BLaER1 treated with 17β-estradiol and CSF1 and Interleukin-3, amounts not matched to agents 10 nM and 100 nM (cell line): ENCODE measurements around the gene CDAN1.
A peak's percentile ranks its signal among the peaks of the same experiment; 100 is the strongest.

ENCODE experiments used
- H3K27ac ChIP-seq, 11 experiments: shearing (Covaris generic); formaldehyde crosslinking; 2 replicates each; pipeline ENCODE4 v1.8.1; 2022
- H3K27me3 ChIP-seq, 11 experiments: shearing (Covaris generic); formaldehyde crosslinking; 2 replicates each; pipeline ENCODE4 v1.8.1; 2022
- H3K36me3 ChIP-seq, 11 experiments: shearing (Covaris generic); formaldehyde crosslinking; 2 replicates each; pipeline ENCODE4 v1.8.1; 2022
- H3K4me1 ChIP-seq, 10 experiments: shearing (Covaris generic); formaldehyde crosslinking; 2 replicates each; pipeline ENCODE4 v1.8.1; 2022
- H3K4me2 ChIP-seq, 11 experiments: shearing (Covaris generic); formaldehyde crosslinking; 2 replicates each; pipeline ENCODE4 v1.8.1; 2022
- H3K4me3 ChIP-seq, 10 experiments: shearing (Covaris generic); formaldehyde crosslinking; 2 replicates each; pipeline ENCODE4 v1.8.1; 2022
- H3K9ac ChIP-seq, 11 experiments: shearing (Covaris generic); formaldehyde crosslinking; 2 replicates each; pipeline ENCODE4 v1.8.1; 2022
- H3K9me3 ChIP-seq, 11 experiments: shearing (Covaris generic); formaldehyde crosslinking; replicated peaks in 1 of 11; 2 replicates each; pipeline ENCODE4 v1.8.1; 2022
- H4K20me1 ChIP-seq, 11 experiments: shearing (Covaris generic); formaldehyde crosslinking; 2 replicates each; pipeline ENCODE4 v1.8.1; 2022
- Cebpa-rat ChIP-seq, 11 experiments: shearing (Covaris generic); IDR thresholded peaks; 2 replicates each; pipeline ENCODE4 v1.8.1; 2022

Gene CDAN1

DNA sequence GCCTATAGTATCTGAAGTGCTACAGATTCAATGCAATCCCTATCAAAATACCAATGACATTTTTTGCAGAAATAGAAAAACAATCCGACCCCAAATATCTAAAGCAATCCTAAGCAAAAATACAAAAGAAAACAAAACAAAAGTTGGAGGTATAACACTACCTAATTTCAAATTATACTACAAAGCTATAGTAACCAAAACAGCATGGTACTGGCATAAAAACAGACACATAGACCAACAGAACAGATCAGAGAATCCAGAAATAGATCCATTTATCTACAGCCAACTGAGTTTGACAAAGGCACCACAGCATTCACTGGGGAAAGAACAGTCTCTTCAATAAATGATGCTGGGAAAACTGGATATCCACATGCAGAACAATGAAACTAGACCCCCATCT, 23.8 kb upstream of the CDAN1 start:
- Histone ChIP-seq H3K9me3 (peaks cover 46 to 68% (median 62%) of the 10 kb centered on the region in 11 experiments), H3K27me3 (no peaks in the 10 kb centered on the region), H3K4me3 (no peak overlapping the region), H4K20me1 (no peaks in the 10 kb centered on the region; a peak in 2 of 22 replicates), H3K36me3 (peaks cover 37 to 59% (median 52%) of the 10 kb centered on the region in 11 experiments), H3K9ac (no peak overlapping the region), H3K4me2 (no peak overlapping the region), H3K4me1 (no peaks in the 10 kb centered on the region), H3K27ac (no peak overlapping the region)
- TF ChIP-seq Cebpa-rat (IDR thresholded peaks at IDR 0.05), result no peak

DNA sequence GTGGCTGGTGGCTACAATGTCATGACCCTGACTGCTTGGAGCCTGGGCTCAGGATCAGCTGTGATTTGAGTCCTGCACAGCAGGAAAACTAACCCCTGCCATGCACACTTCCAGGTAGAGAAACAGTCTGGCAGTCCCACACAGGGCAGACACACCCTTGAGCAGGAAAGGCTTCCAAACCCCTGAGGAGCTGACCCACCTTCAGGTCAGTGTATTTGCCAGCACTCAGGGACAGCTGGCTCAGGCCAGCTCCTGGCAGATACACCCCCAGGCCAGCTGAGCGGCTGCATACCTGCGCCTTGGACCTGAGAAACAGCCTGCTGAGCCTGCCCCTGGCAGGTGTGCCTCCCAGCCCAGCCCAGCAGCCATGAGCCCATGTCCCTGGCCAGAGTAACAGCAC, 22.2 kb upstream of the CDAN1 start:
- Histone ChIP-seq H3K4me3 (no peak overlapping the region), H3K9ac (no peak overlapping the region), H3K4me2 (no peak overlapping the region), H3K27me3 (no peaks in the 10 kb centered on the region), H3K9me3 (peaks cover 34 to 52% (median 48%) of the 10 kb centered on the region in 11 experiments), H3K4me1 (no peaks in the 10 kb centered on the region), H3K36me3 (peaks cover 31 to 53% (median 43%) of the 10 kb centered on the region in 11 experiments), H4K20me1 (no peaks in the 10 kb centered on the region; a peak in 2 of 22 replicates), H3K27ac (no peak overlapping the region)
- TF ChIP-seq Cebpa-rat (IDR thresholded peaks at IDR 0.05), result no peak

- H3K4me1 ChIP-seq, result no peaks in the 10 kb centered on the region
- no peak overlapping the region for H3K4me2 ChIP-seq
- no peaks in the 10 kb centered on the region for H3K27me3 ChIP-seq
- peaks cover 22 to 36% (median 30%) of the 10 kb centered on the region in 11 experiments for H3K9me3 ChIP-seq
- no peak for TF ChIP-seq Cebpa-rat (IDR thresholded peaks at IDR 0.05)
- no peak overlapping the region for H3K27ac ChIP-seq
- no peak overlapping the region for H3K9ac ChIP-seq
- no peak overlapping the region for H3K4me3 ChIP-seq
- peaks cover 53 to 74% (median 66%) of the 10 kb centered on the region in 11 experiments for H3K36me3 ChIP-seq
- no peaks in the 10 kb centered on the region for H4K20me1 ChIP-seq
Observed at GRCh38 chr15:42750306-42750705, 13.4 kb upstream of the CDAN1 start.

- Histone ChIP-seq H3K27me3 (no peaks in the 10 kb centered on the region), H4K20me1 (no peaks in the 10 kb centered on the region), H3K9ac (no peak overlapping the region), H3K9me3 (peaks cover 22 to 36% (median 30%) of the 10 kb centered on the region in 11 experiments), H3K36me3 (peaks cover 55 to 82% (median 70%) of the 10 kb centered on the region in 11 experiments), H3K4me2 (no peak overlapping the region), H3K27ac (no peak overlapping the region), H3K4me1 (no peaks in the 10 kb centered on the region), H3K4me3 (no peak overlapping the region)
- TF ChIP-seq Cebpa-rat (IDR thresholded peaks at IDR 0.05), result no peak
Observed at GRCh38 chr15:42749266-42749665, 12.3 kb upstream of the CDAN1 start.

DNA sequence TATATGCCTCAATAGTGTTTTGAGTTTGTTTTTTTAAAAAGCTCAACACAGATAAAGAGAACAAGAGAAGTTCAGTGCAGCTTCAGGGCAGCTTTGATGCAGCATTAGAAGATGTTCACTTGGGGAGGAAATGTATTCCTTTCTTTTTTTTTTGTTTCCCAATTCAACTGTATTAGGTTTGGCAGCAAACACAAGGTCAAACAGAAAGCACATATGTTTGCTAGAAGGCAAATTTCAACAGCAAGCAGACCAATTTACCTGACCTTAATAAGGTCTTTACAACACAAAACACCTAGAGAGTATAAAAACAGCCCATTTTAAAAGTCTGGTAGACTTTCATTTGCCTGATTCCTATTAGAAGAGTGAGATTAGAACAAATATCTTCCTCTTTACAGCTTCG, 7.3 kb upstream of the CDAN1 start:
- peaks cover 0 to 6% (median 0%) of the 10 kb centered on the region in 10 experiments; a peak in 6 of 20 replicates for H3K4me1 ChIP-seq
- H3K9ac ChIP-seq, result no peak overlapping the region
- H3K36me3 ChIP-seq, result peaks cover 11 to 58% (median 31%) of the 10 kb centered on the region in 11 experiments; a peak in 21 of 22 replicates
- no peak overlapping the region for H3K27ac ChIP-seq
- no peaks in the 10 kb centered on the region for H4K20me1 ChIP-seq
- H3K4me2 ChIP-seq, result no peak overlapping the region
- no peaks in the 10 kb centered on the region for H3K27me3 ChIP-seq
- TF ChIP-seq Cebpa-rat (IDR thresholded peaks at IDR 0.05), result no peak
- H3K9me3 ChIP-seq, result 0 out of 22 replicates have a peak, but pooled peaks cover 0 to 1% (median 0%) of the 10 kb centered on the region in 11 experiments
- H3K4me3 ChIP-seq, result no peak overlapping the region

DNA sequence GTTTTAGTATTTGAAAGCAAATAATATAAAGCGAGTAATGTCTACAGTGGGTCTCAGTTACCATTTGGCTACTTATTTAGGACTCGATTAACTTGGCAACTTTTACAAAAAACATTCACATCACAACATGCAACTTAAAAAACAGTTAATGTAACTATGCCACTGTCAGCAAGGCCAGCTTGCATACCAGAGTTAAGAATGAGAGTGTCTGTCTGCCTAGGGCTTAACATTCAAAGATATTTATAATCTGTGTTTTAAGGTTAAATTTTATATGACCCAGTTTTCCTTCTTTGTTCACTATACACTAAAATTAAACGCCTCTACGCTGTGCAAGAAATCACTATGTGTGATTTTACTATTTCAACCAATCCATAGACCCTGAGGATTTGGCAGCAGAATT, 5.2 kb upstream of the CDAN1 start:
- Histone ChIP-seq H3K4me2 (no peak overlapping the region), H3K9ac (no peak overlapping the region), H3K4me1 (peaks cover 7 to 26% (median 19%) of the 10 kb centered on the region in 10 experiments), H3K27ac (no peak overlapping the region), H3K36me3 (peaks cover 11 to 52% (median 24%) of the 10 kb centered on the region in 11 experiments; a peak in 21 of 22 replicates), H4K20me1 (no peaks in the 10 kb centered on the region), H3K27me3 (no peaks in the 10 kb centered on the region), H3K9me3 (no peaks in the 10 kb centered on the region), H3K4me3 (no peak overlapping the region)
- TF ChIP-seq Cebpa-rat (IDR thresholded peaks at IDR 0.05), result no peak

DNA sequence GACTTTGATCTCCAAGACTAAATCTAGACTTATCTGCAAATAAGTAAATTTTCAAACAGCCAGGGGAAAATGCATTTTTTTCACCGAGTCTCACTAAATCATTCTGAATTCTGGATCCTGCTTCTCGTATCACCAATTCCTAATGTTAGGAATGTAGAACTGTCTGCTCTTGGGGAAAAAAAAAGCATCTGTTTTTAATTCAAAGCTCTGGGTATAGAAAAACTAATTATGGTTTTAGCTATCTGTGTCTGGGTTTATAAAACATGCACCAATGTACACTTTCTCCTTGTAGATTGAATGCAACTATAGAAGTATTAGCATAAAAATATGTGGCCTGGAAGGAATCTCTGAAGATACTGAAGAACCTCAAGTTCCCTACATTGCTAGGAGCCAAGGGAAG, 4.8 kb upstream of the CDAN1 start:
- Histone ChIP-seq H3K4me2 (no peak overlapping the region), H3K4me1 (peaks cover 7 to 26% (median 20%) of the 10 kb centered on the region in 10 experiments), H3K9ac (no peak overlapping the region), H3K27ac (no peak overlapping the region), H3K36me3 (peaks cover 11 to 48% (median 22%) of the 10 kb centered on the region in 11 experiments; a peak in 21 of 22 replicates), H3K27me3 (no peaks in the 10 kb centered on the region), H4K20me1 (peaks cover 0 to under 1% (median 0%) of the 10 kb centered on the region in 11 experiments; a peak in 1 of 22 replicates), H3K4me3 (no peak overlapping the region), H3K9me3 (no peaks in the 10 kb centered on the region)
- no peak for TF ChIP-seq Cebpa-rat (IDR thresholded peaks at IDR 0.05)

DNA sequence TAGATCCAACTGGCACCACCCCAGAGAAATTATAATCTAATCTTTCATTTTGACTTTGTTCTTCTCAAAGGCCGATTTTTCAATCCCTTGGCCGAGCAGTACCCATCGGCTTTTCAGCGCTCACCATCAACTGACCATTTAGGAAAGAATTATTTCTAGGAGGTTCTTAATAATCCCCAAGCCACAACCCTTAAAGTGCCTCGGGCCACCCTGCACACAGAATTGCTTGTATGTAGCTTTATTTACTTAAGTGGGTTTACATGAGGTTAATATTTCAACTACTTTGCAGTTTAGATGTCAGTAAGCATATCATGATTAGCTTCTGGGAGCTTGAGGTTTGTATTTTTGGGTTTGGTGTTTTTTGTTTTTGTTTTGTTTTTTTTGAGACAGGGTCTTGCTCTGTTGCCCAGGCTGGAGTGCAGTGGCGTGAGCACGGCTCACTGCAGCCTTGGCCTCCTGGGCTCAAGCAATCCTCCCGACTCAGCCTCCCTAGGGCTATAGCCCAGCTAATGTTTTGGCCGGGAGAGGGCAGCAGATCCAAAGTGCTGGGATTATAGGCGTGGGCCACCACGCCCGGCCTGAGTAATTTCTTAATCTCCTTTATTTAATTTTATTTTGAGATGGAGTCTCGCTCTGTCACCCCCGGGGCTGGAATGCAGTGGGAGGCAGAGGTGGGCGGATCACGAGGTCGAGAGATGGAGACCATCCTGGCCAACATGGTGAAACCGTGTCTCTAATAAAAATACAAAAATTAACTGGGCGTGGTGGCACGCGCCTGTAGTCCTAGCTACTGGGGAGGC, 801 bp upstream of the CDAN1 start:
- peaks cover 25 to 49% (median 31%) of the 10 kb centered on the region in 11 experiments for H3K36me3 ChIP-seq
- H3K9ac ChIP-seq, result peak overlapping the region; percentile 83 to 94 (median 91)
- peak overlapping the region; percentile 89 to 99 (median 96) for H3K4me3 ChIP-seq
- peaks cover 21 to 50% (median 39%) of the 10 kb centered on the region in 10 experiments for H3K4me1 ChIP-seq
- no peaks in the 10 kb centered on the region for H3K9me3 ChIP-seq
- no peaks in the 10 kb centered on the region for H3K27me3 ChIP-seq
- peak overlapping the region; percentile 79 to 97 (median 89) for H3K4me2 ChIP-seq
- H3K27ac ChIP-seq, result peak overlapping the region; percentile 72 to 91 (median 83); a peak in 21 of 22 replicates
- H4K20me1 ChIP-seq, result peaks cover 0 to 36% (median 20%) of the 10 kb centered on the region in 11 experiments; a peak in 15 of 22 replicates
- TF ChIP-seq Cebpa-rat (IDR thresholded peaks at IDR 0.05), result no peak

DNA sequence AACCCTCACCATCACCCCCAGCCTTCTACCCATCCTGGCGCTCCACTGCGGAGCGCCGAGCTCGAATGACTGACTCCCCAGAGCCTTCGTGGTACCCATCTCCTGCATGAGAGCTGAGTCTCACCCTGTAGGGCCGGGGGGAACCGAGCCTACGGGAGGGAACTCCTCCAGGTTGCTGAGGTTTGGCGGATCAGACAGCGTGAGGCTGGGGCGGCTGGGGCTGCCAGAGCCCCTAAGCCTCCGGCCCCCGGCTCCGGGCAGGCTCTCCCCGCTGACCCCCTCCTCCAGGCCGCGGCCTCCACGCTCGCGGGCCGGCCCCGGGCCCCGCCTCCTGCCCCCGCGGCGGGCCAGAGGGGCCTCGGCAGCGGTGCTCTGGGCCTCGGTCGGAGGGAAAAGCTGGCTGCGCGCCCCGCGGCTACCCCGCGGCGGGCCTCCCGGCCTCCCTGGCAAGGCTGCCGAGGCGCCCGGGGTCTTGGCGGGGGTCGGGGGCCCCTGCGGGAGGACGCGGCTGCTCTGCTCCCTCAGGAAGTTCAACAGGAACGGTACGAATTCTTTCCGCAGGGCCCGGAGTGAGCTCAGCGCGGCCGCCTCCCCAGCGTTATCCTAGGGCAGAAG, 643 bp downstream of the CDAN1 start:
- Histone ChIP-seq H3K27me3 (no peaks in the 10 kb centered on the region), H3K4me1 (peaks cover 21 to 50% (median 39%) of the 10 kb centered on the region in 10 experiments), H3K4me3 (peak overlapping the region; percentile 89 to 99 (median 96)), H3K4me2 (peak overlapping the region; percentile 79 to 97 (median 89)), H3K9me3 (no peaks in the 10 kb centered on the region), H3K9ac (peak overlapping the region; percentile 83 to 94 (median 91)), H3K27ac (peak overlapping the region; percentile 75 to 91 (median 83)), H3K36me3 (peaks cover 39 to 58% (median 45%) of the 10 kb centered on the region in 11 experiments), H4K20me1 (peaks cover 0 to 49% (median 21%) of the 10 kb centered on the region in 11 experiments; a peak in 16 of 22 replicates)
- TF ChIP-seq Cebpa-rat (IDR thresholded peaks at IDR 0.05), result no peak
